Activated T-cell treated with anti-CD3 and anti-CD28 coated beads for 1 hour (primary cell): ENCODE results near the gene IGFL2.
"Not testable (repeated sequence)": the region's sequence is repeated elsewhere in the genome, so short reads cannot be mapped to it uniquely, and the experiment has no call there.

ENCODE experiments used
- DNase-seq: peaks from one replicate; pipeline ENCODE4 v3.0.0-alpha.2; 2020; ENCODE audit warnings: low read depth

IGFL2 gene

DNA sequence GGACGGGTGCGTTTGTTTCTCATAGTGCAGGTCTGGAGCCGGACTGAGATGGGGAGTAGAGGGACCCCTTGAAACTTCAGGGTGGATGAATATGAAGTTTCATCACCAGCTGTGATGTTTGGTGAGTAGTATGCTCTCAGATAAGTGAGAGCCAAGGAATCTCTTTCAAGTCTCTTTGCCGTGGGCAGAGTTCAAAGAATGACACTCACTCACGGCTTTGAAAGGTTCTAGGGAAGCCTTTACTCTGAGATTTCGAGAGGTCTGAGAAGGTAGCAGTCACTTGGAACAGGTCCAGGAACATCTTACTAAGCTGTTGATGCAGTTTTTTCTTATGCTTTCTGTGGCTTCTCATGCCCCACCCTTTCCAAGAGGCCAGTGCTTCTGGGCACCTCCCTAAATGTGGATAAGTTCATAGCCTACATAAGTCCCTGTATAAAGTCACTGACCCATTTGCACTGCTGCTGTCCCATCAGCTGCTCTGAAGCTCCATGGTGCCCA is at the start of gene IGFL2:
Gene IGFL2 (plus strand): TSS at position 448 of the 498 bp plus-strand sequence. CDS start 41 bp downstream, at position 489.
- no peak for DNase-seq

DNA sequence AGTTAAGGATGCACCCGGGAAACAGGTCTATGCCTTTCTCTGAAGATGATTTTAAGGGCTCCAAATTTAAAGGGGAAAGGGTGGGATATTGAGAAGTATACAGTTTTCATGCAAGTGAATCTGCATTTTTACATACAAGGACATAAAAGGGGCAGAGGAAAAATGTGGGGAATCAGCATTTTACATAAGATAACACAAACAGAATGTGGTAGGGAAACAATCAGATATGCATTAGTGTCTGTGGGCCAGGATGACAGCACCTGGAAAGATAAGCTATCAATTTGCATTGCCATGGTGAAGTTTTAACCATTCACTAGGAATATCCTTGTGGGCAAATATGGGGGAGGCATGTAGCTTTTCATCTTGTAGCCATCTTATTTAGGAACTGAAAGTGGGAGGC is 47.7 kb upstream of the IGFL2 start:
- DNase-seq, result no peak

DNA sequence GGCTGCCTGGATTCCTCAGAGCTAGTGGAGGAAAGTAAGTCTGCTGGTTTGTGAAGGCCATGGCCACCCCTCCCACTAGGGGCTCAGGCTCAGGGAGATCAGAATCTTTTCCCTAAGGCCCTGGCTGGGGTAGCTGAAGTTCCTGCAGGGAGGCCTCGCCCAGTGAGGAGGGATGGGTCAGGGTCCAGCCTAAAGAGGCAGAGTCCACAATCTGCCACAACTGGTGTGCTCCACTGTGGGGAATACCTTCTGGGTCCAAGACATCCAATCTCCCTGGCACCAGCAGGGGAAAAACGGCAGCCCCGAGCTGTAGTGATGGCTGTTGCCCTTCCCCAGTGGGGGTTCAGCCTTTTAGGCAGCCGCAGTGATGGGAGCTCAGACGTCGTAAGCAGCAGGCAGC is 46.7 kb upstream of the IGFL2 start:
- no peak for DNase-seq

DNA sequence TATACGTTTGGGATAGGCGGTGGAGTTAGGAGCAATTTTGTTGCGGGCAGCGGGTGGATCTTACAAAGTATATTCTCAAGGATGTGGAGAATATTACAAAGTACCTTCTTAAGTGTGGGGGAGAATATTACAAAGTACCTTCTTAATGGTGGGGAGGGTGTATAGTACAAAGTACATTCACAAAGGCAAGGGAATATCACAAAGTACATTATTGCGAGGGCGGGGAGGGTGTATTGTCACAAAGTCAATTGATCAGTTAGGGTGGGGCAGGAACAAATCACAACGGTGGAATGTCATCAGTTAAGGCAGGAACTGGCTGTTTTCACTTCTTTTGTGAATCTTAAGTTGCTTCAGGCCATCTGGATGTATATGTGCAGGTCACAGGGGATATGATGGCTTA is 45.7 kb upstream of the IGFL2 start:
- DNase-seq, result not testable (repeated sequence)

DNA sequence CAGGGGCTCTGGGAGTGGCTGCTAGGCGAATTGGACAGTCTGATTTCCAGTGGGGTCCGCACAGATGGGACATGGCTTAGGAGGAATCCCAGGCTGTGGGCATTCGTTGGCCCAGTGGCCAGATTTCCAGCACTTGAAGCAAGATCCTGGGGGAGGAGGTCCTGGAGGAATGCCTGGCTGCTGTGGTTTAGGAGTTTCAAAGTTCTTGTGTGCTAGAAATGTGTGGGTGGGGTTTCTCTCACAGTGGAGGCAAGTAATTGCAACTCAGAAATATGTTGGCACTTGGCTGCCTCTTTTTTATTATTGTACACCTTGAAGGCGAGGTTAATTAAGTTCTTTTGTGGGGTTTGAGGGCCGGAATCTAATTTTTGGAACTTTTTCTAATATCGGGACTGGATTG is 40.7 kb upstream of the IGFL2 start:
- no peak for DNase-seq

DNA sequence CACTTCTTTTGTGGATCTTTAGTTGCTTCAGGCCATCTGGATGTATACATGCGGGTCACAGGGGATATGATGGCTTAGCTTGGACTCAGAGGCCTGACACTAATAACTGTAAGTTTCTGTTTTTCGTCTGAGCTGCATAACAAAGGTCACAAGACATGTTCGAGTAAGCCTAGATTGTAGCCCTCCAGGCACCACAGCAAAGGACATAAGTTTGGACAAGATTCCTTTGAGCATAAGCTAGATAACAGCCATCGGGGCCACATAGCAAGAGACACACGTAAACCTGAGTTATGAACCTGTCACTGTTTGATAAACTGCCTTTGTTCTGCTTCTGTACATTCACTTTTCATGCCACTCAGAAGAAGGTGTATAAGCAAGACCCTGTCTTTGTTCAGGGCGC is 38.2 kb upstream of the IGFL2 start:
- DNase-seq, result no peak

DNA sequence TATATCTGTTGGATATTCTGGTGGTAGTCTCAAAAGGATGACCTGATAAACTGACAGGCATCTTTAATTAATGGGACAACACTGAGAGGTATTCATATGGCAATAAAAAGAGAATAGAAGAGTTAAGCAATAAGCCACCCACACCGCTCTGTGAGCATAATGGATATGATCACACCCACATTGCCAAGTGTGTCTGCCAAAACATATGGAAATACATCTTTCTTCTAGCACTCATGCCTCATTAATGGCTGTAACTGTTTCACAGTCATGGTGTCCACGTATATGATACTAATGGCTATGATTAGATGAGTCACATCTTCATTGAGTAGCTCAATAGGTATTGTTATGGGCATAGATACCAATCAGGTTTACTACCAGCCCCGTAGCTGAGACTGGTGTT is 36.7 kb upstream of the IGFL2 start:
- no peak for DNase-seq

DNA sequence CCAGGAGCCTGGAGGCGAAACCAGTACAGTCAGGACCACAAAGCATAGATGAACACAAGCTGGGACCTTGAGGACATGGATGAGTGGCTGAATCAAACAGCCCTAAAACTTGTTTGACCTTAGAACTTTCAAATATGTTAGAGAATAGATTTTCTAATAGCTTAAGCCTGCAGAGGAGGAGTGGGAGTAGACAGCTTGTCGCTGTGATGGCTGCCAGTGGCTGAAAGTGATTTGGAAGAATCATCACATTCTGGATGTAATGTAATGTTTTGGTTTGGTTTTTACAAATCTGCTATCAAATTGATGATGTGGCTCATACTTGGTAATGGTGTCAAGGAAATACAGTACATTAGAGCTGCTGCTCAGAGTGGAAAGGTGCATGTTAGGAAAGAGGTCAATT is 35.5 kb upstream of the IGFL2 start:
- DNase-seq, result no peak

DNA sequence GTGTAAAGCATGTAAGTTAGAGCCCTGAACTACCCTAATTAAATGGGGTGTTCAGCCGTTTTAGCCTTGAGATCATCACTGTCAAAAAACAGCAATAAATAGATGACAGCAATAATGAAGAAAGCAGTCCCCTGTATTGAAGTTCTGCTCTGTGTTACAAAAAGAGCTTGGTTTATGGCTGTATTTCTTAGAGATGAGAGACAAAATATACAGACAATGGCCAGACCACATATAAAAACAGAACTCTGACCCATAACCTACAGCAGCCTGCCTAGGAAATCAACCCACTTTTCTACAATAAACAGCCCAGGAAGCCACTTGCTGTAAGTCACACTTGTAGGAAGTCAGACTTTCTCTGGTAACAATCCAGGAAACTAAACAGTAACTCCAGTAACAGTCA is 34.3 kb upstream of the IGFL2 start:
- no peak for DNase-seq

DNA sequence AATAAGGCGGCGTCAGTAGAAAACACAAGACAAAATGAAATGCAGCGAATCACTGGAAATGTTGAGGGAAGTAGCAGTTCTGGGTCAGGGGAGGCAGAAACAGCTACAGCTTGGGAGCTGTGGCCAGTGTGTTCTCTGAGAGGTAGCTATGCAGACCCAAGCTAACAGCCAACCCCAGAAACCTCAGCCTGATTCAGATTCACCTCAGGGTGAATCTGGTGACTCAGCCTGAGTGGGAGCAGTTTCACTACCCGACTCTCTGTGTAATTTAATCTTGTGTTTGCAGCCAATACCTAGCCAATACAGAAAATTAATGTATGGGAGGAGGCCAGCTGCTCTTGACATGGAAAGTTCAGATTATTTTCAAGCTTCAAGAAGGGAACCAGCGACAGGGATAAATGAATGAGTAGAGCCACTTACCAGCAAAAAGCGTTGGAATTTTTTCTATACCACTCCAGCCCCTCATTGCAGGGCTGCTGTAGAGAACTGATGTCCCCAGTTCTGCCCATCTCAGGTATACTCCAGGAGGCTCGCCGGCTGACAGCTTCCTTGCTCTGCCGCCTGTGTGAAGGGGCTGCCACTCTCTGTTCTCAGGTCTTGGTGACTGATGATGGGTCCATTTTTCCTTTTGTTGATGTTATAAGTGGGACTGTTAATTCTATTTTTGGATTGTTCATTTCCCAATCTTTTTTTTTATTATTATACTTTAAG is 32.5 kb upstream of the IGFL2 start:
- no peak for DNase-seq

DNA sequence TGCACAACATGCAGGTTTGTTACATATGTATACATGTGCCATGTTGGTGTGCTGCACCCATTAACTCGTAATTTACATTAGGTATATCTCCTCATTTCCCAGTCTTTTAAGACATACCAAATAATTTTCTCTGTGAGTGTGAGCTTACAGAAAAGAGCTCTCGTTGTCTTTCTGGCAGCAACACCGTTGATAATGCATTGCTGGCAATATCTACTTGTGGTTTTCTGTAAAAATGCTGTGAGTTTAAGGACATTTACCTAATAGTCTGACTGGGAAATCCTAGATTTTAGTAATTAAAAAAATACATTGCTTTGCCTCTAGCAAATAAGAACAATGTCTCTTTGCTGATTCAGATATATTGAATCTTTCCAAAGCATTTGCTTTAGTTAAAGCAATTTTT is 31.9 kb upstream of the IGFL2 start:
- DNase-seq, result no peak

DNA sequence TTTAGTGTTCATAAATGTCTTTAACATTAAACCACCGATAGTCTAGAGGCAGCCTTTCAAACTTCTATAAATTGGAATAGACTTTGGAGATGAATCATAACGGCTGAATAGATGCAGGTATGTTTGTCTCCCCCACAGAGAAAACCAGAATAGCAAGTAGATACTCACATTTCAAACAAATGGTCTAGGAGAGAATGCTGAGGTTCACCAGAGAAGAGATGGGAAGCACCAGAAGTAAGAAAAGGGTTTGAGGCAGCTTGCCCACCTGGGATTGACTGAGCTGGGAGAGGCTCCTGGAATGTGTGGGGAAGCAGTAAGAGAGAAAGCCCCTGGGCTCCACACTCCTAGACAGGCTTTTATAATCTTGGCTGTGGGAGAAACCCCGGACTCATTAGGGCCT is 29.9 kb upstream of the IGFL2 start:
- DNase-seq, result no peak

DNA sequence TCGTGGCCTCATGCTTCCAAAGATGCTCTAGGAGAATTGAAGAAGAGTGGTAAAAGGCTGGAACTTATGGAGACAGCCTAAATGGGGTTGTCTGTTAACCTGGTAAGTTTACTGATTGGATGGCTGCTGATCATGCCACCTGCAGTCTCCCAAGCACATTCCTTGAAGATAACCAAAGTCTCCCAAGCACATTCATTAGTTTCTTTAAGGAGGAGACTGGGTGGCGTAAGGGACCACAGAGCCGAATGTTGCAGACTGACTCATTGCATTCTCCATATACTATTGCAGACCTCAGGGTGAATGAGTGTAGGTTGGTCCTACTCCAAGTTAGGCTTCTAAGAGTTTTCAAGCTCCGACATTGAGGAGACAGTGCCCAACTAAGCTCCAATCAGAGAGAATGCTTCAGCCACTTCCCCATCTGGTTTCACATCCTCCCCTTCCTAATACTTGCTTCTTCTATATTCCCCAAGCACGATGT is 23.4 kb upstream of the IGFL2 start, which contains the start of gene IGFL3:
Gene IGFL3 (minus strand): TSS at position 51 of the 478 bp plus-strand sequence. CDS start 39 bp downstream, at position 12.
- DNase-seq, result no peak

DNA sequence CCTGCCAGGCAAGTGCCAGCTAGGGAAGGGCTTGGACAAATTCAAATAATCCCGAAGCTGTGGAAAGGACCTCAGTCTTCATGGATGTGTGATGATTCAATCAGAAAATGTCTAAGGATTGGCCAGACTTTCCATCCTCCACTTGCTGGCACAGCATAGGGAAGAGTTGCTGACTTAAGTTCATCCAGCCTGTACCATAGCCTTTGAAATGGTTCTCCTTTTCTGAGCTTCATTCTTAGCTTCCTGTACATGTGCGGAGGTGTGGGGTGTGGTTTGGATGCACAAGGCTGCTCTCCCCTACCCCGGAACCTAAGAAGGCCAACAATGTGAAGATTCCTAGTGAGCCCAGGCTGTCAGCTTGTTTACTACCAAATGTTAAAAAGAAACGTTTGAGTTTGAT is 22.6 kb upstream of the IGFL2 start:
- DNase-seq, result no peak

DNA sequence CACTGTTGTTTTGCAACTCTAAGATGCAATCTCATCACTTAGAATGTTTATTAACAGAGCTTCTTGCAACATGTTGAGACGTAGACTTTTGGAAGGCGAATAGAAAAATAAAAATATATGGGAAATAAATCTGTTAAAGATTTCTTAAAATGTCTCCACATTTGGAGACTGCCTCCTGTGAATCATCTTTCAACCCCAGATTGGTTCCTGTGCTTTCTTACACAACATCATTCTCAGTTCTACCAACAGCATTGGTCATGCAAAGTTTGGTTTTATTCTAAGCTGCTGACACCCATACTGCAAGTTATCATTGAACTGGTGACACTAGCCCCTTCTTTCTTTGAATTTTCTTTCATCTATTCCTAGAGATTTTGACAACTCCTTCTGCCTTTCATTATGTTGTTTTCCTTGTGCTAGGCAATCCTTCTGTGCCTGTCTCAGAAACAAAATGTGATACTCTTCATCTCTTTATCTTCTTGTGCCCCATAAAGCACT is 21.9 kb upstream of the IGFL2 start:
- no peak for DNase-seq

DNA sequence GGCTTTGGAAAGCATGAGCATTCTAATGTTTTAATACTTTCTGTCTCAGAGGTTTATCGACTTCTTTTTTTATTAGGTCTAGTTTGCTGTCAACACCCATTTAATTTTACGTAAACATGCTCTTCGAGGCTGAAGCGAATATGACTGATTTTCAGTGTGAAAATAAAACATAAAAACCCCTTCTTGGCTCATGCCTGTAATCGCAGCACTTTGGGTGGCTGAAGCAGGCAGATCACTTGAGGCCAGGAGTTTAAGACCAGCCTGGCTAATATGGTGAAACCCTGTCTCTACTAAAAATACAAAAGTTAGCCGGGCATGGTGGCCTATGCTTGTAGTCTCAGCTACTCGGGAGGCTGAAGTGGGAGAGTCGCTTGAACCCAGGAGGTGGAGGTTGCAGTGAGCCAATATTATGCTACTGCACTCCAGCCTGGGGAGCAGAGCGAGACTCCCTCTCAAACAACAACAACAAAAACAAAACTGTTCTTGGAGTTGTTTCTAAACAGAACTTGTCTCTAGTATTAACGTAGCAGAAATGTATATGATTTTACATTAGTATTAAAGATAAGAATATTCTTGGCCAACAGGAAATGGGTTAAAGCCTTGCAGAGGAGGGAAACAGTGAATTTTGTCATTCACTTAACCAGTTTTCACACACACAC is 16.4 kb upstream of the IGFL2 start:
- DNase-seq, result no peak

DNA sequence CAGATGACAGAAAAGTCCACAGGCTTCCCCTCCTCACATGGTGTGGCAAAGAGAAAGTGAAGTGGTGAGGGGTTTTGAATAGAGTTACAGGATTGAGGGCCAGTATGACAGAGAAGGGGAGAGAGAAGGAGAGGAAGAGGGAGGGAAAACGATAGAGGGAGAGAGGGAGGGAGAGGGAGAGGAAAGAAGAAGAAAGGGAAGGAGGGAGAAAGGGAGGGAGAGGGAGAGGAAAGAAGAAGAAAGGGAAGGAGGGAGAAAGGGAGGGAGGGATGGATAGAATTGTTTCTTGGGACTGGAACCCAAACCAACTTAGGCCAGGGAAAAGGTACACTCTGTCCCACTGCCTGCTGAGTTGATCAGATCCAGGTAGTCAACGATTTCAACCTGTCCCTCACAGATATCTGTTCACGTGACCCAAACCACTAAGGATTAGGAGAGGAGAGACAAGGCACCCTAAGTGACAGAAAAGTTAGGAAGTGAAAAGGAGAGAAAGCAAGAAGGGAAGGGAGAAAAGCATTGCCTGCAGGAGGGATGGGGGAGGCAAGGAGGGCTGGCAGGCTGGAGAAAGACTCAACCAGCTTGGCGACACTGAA is 15.4 kb upstream of the IGFL2 start:
- DNase-seq, result no peak

DNA sequence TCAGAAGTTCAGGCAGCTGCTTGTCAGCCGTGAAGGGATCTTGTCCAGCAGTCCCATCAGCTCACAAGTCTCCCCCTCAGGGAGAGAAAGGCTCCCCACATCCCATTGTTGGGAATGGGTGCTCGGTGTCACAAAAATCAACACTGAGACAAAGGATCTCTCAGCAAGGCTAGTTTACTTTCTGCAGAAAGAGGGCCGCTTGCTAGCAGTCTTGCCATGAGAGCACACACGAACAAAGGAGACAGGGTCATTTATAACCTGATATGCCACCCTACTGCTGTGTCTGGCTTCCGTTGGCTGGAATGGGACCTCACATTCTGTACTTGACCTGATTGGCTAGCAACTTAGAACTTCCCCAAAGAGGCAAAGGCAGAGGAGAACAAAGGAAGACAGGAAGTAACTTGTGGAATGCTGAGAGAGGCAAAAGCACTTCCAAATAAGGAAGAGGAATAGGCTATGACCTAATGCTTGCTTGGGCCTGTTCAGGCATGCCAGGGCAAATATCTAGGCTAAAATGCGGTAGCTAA is 14.9 kb upstream of the IGFL2 start:
- no peak for DNase-seq

DNA sequence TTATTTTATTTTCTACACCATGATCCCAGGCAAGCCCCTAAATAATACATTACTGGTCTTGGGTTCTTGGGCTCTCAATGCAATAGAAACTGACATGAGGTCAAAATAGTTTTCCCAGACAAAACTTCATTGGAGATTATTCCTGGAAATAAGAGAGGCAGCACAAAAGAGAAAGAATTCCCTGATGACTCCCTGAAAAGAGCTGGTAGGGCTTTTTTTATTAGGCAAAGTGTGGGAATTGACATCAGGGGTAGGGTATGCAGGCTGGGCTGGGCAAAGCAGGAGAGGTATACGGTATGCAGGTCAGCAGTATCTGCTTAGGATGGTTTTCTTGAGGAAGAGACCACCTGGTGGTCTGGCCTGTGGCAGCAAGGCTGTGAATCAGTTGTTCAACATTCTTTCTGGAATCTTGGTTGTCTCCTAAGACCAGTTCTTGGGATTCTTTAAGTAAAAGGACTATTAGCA is 14.2 kb upstream of the IGFL2 start:
- DNase-seq, result no peak

DNA sequence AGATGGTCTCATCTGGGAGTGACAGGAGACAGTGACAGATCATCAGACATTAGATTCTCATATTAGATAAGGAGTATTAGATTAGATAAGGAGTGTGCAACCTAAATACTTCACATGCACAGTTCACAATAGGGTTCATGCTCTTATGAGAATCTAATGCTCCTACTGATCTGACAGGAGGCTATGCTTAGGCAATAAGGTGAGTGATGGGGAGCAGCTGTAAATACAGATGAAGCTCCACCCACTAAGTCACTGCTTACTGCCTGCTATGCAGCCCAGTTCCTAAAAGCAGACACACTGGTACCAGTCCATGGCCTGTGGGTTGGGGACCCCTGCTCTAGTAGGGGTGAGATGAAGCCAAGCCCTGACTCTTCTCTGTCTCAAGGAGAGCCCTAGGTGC is 13.5 kb upstream of the IGFL2 start:
- DNase-seq, result no peak

DNA sequence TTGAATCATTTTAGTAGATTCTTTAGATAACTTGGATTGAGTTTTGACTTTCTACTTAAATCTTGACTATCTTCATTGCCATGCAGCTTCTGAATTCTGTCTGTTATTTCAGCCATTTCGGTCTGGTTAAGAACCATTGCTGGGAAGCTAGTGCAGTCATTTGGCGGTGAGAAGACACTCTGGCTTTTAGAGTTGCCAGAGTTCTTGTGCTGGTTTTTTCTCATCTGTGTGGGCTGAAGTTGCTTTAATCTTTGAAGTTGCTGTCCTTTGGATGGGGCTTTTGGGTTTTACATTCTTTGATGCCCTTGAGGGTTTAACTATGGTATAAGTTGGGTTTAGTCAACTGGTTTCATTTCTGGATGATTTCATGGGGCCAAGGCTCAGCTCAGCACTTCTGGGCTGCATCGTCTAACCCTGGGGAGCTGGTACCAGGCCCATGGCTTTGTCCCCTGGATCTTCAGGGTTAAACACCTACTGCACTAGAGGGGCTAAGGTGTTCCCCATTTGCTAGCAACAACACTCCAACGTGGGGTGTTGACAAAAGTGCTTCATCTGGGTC is 10.0 kb upstream of the IGFL2 start:
- no peak for DNase-seq

DNA sequence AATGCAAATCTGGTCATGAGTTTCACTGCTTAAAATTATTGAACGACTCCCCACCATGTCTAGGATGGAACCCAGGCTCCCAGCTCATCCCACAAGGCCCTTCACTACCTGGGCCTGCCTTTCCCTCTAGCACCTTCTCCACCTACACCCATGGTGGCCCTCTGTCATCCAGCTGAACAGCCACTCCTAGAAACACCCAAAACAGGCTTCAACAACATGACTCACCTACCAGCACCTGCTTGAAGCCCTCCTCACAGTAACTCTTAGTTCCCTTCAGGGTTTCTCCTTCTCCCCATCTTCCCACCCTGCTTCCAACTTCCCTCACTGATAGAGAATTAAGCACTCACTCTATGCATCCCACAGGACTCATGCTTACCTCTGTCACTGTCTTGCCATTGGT is 6.6 kb upstream of the IGFL2 start:
- no peak for DNase-seq
